Trophoblast cell (in vitro differentiated cells and primary cell): ENCODE results near the gene OSM.

ENCODE experiments used
- DNase-seq, 2 donors: peaks; one replicate each; pipeline ENCODE4 v3.0.0-alpha.2; 2016
- H2AFZ ChIP-seq: 2 replicates; pipeline ENCODE4 v1.6.1; 2013; ENCODE audit warnings: low read length, moderate library complexity, mild to moderate bottlenecking; ENCODE audit not compliant: insufficient read depth, poor library complexity
- H2AK5ac ChIP-seq: 2 replicates; pipeline ENCODE4 v1.6.1; 2013; ENCODE audit warnings: mild to moderate bottlenecking, low read length
- H2BK120ac ChIP-seq: 2 replicates; pipeline ENCODE4 v1.6.1; 2013; ENCODE audit warnings: low read length, mild to moderate bottlenecking, moderate library complexity; ENCODE audit not compliant: insufficient read depth, poor library complexity
- H2BK12ac ChIP-seq: 2 replicates; pipeline ENCODE4 v1.6.1; 2013; ENCODE audit warnings: mild to moderate bottlenecking, low read length, moderate library complexity
- H2BK5ac ChIP-seq: 2 replicates; pipeline ENCODE4 v1.6.1; 2013; ENCODE audit warnings: low read length, low read depth, moderate library complexity, mild to moderate bottlenecking; ENCODE audit not compliant: poor library complexity
- H3K14ac ChIP-seq: 2 replicates; pipeline ENCODE4 v1.6.1; 2013; ENCODE audit warnings: mild to moderate bottlenecking, low read length
- H3K18ac ChIP-seq: 2 replicates; pipeline ENCODE4 v1.6.1; 2013; ENCODE audit warnings: mild to moderate bottlenecking, low read length
- H3K23ac ChIP-seq: 2 replicates; pipeline ENCODE4 v1.6.1; 2013; ENCODE audit warnings: low read length
- H3K27ac ChIP-seq: 2 replicates; pipeline ENCODE4 v1.5.1; 2013; ENCODE audit warnings: low read depth, mild to moderate bottlenecking, inconsistent platforms, low read length, moderate library complexity
- H3K27me3 ChIP-seq: 2 replicates; pipeline ENCODE4 v1.6.1; 2013; ENCODE audit warnings: inconsistent platforms, mild to moderate bottlenecking, low read length, moderate library complexity; ENCODE audit not compliant: insufficient read depth
- H3K36me3 ChIP-seq, 2 experiments: 1 replicate in 1 of 2; 2 replicates in 1 of 2; pipeline ENCODE4 v1.6.1; 2013; ENCODE audit warnings: low read length in 2 of 2, mild to moderate bottlenecking in 2 of 2, moderate library complexity in 1 of 2; ENCODE audit not compliant: insufficient read depth in 2 of 2, control insufficient read depth in 1 of 2
- H3K4ac ChIP-seq: 2 replicates; pipeline ENCODE4 v1.6.1; 2013; ENCODE audit warnings: low read depth, mild to moderate bottlenecking, low read length, moderate library complexity
- H3K4me1 ChIP-seq, 2 experiments: 1 replicate in 1 of 2; 2 replicates in 1 of 2; pipeline ENCODE4 v1.6.1; 2013; ENCODE audit warnings: low read length in 2 of 2, mild to moderate bottlenecking in 2 of 2, moderate library complexity in 1 of 2; ENCODE audit not compliant: insufficient read depth in 2 of 2, control insufficient read depth in 1 of 2
- H3K4me2 ChIP-seq: 2 replicates; pipeline ENCODE4 v1.6.1; 2013; ENCODE audit warnings: inconsistent platforms, mild to moderate bottlenecking, low read length, moderate library complexity
- H3K4me3 ChIP-seq: 2 replicates; pipeline ENCODE4 v1.5.1; 2013; ENCODE audit warnings: mild to moderate bottlenecking, low read depth, low read length, inconsistent platforms
- H3K79me1 ChIP-seq: one replicate; pipeline ENCODE4 v1.6.1; 2013; ENCODE audit warnings: low read length
- H3K79me2 ChIP-seq: 2 replicates; pipeline ENCODE4 v1.6.1; 2013; ENCODE audit warnings: low read length, mild to moderate bottlenecking; ENCODE audit not compliant: control insufficient read depth, insufficient read depth, poor library complexity
- H3K9ac ChIP-seq: 2 replicates; pipeline ENCODE4 v1.6.1; 2013; ENCODE audit warnings: mild to moderate bottlenecking, low read length
- H3K9me3 ChIP-seq: 2 replicates; pipeline ENCODE4 v1.6.1; 2013; ENCODE audit warnings: low read depth, mild to moderate bottlenecking, control low read depth, inconsistent platforms, low read length; ENCODE audit not compliant: insufficient read depth
- H4K12ac ChIP-seq: 2 replicates; pipeline ENCODE4 v1.6.1; 2013; ENCODE audit warnings: low read depth, mild to moderate bottlenecking, low read length, moderate library complexity
- H4K8ac ChIP-seq: 2 replicates; pipeline ENCODE4 v1.6.1; 2013; ENCODE audit warnings: low read depth, mild to moderate bottlenecking, low read length, moderate library complexity
- H4K91ac ChIP-seq: one replicate; pipeline ENCODE4 v1.6.1; 2013; ENCODE audit warnings: low read depth, mild to moderate bottlenecking, low read length, moderate library complexity
- WGBS: extraction: QIAGEN DNeasy Blood & Tissue Kit; methylation state at CpG from one replicate; pipeline ENCODE4 v1.1.7; 2013; ENCODE audit warnings: missing lambda C conversion rate; ENCODE audit not compliant: insufficient read length, insufficient coverage; ENCODE audit errors: extremely low coverage; 5-methylcytosine and 5-hydroxymethylcytosine counted together

The OSM gene

GRCh38 chr22:30284666-30285065 lies 18.0 kb upstream of the OSM start:
- Histone ChIP-seq H3K23ac (no peak overlapping the region), H3K4me2 (no peak overlapping the region), H3K27me3 (no peaks in the 10 kb centered on the region), H3K4ac (no peak overlapping the region), H4K91ac (no peak overlapping the region), H3K14ac (no peak overlapping the region), H2AFZ (no peak overlapping the region), H3K36me3 (peaks cover 33 to 37% of the 10 kb centered on the region in 2 experiments), H3K4me3 (no peak overlapping the region), H2BK5ac (no peak overlapping the region), H3K79me1 (peaks cover 10% of the 10 kb centered on the region), H3K9ac (no peak overlapping the region), H4K8ac (no peak overlapping the region), H3K4me1 (peaks cover 4 to 9% of the 10 kb centered on the region in 2 experiments), H3K18ac (no peak overlapping the region), H3K79me2 (peaks cover 6% of the 10 kb centered on the region), H3K27ac (no peak overlapping the region), H2AK5ac (no peak overlapping the region), H2BK12ac (no peak overlapping the region), H2BK120ac (no peak overlapping the region), H3K9me3 (peaks cover 5% of the 10 kb centered on the region), H4K12ac (no peak overlapping the region)
- WGBS = no CpG with 5 or more reads among the region's 4 CpGs
- no peak for DNase-seq

- Histone ChIP-seq H4K91ac (no peak overlapping the region), H3K4ac (no peak overlapping the region)
Measured at GRCh38 chr22:30284172-30284571, 17.5 kb upstream of the OSM start.

DNA sequence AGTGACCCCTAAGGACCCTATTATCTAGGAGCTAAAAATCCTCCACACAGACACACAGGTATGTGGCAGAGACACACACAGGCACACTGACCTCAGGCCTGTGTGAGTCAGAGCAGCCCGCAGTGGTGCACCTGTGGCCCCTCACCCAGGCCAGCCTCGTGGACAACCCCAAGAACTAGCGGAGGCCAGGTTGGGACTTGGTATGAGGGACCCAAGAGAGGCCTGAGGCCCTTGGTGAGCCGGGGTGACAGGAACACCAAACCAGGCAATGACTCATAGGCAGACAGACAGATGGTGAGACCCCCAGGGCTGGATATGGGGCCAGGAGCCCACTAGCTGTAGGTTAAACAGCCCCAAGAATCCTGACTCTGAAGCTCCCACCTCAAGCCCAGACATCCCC lies 16.7 kb upstream of the OSM start:
- peaks cover under 1 to 5% of the 10 kb centered on the region in 2 experiments for H3K4me1 ChIP-seq
- no peak overlapping the region for H3K4me3 ChIP-seq
- H3K36me3 ChIP-seq = peaks cover 33 to 37% of the 10 kb centered on the region in 2 experiments
- H3K18ac ChIP-seq = no peak overlapping the region
- no peak overlapping the region for H2AFZ ChIP-seq
- no peak overlapping the region for H2AK5ac ChIP-seq
- no peak overlapping the region for H3K4me2 ChIP-seq
- H3K9ac ChIP-seq = no peak overlapping the region
- no peak overlapping the region for H4K12ac ChIP-seq
- DNase-seq = no peak
- no peaks in the 10 kb centered on the region for H3K79me2 ChIP-seq
- no peak overlapping the region for H3K27ac ChIP-seq
- peaks cover 7% of the 10 kb centered on the region for H3K9me3 ChIP-seq
- H2BK120ac ChIP-seq = no peak overlapping the region
- no peak overlapping the region for H2BK12ac ChIP-seq
- no CpG with 5 or more reads among the region's 4 CpGs for WGBS
- H3K27me3 ChIP-seq = no peaks in the 10 kb centered on the region
- peaks cover 1% of the 10 kb centered on the region for H3K79me1 ChIP-seq
- no peak overlapping the region for H4K91ac ChIP-seq
- no peak overlapping the region for H3K23ac ChIP-seq
- H2BK5ac ChIP-seq = no peak overlapping the region
- no peak overlapping the region for H3K4ac ChIP-seq
- H4K8ac ChIP-seq = no peak overlapping the region
- H3K14ac ChIP-seq = no peak overlapping the region

More at GRCh38 chr22:30284172-30284571, 17.5 kb upstream of the OSM start:
- H4K12ac ChIP-seq = no peak overlapping the region
- peaks cover 10% of the 10 kb centered on the region for H3K79me1 ChIP-seq
- no peak overlapping the region for H2BK5ac ChIP-seq
- H3K79me2 ChIP-seq = peaks cover 5% of the 10 kb centered on the region
- H2AK5ac ChIP-seq = no peak overlapping the region
- H3K27ac ChIP-seq = no peak overlapping the region
- H2BK120ac ChIP-seq = no peak overlapping the region
- H2BK12ac ChIP-seq = no peak overlapping the region
- no peak overlapping the region for H3K23ac ChIP-seq
- WGBS = no CpG with 5 or more reads among the region's 9 CpGs
- H3K36me3 ChIP-seq = peaks cover 33 to 37% of the 10 kb centered on the region in 2 experiments
- no peaks in the 10 kb centered on the region for H3K27me3 ChIP-seq
- H3K9ac ChIP-seq = no peak overlapping the region
- peaks cover 5% of the 10 kb centered on the region for H3K9me3 ChIP-seq
- H3K14ac ChIP-seq = no peak overlapping the region
- H3K4me3 ChIP-seq = no peak overlapping the region
- H3K4me1 ChIP-seq = peaks cover 4 to 9% of the 10 kb centered on the region in 2 experiments
- no peak for DNase-seq
- H3K18ac ChIP-seq = no peak overlapping the region
- no peak overlapping the region for H2AFZ ChIP-seq
- no peak overlapping the region for H3K4me2 ChIP-seq
- H4K8ac ChIP-seq = no peak overlapping the region

GRCh38 chr22:30282616-30283046 lies 16.0 kb upstream of the OSM start:
- Histone ChIP-seq H2AFZ (no peak overlapping the region), H3K27ac (no peak overlapping the region), H2BK12ac (no peak overlapping the region), H3K4me2 (no peak overlapping the region), H4K91ac (no peak overlapping the region), H3K4me3 (no peak overlapping the region), H3K14ac (no peak overlapping the region), H3K79me1 (no peaks in the 10 kb centered on the region), H4K12ac (no peak overlapping the region), H3K9me3 (peaks cover 7% of the 10 kb centered on the region), H3K4me1 (peaks cover 0 to 9% of the 10 kb centered on the region in 2 experiments), H3K27me3 (no peaks in the 10 kb centered on the region), H3K36me3 (peaks cover 33 to 37% of the 10 kb centered on the region in 2 experiments), H3K79me2 (no peaks in the 10 kb centered on the region), H3K23ac (no peak overlapping the region), H3K18ac (no peak overlapping the region), H3K4ac (no peak overlapping the region), H2BK5ac (no peak overlapping the region), H4K8ac (no peak overlapping the region), H3K9ac (no peak overlapping the region), H2AK5ac (no peak overlapping the region), H2BK120ac (no peak overlapping the region)
- no CpG with 5 or more reads among the region's 7 CpGs for WGBS
- DNase-seq = no peak
